ENCODE measurements around the gene ACSF3.

The ACSF3 gene

GRCh38 chr16:89172171-89172527 is 78.5 kb downstream of the ACSF3 start:
- no peaks in the 10 kb centered on the region for H3K36me3 ChIP-seq
- peaks cover 32% of the 10 kb centered on the region for H3K27me3 ChIP-seq
- DNase-seq: no peak
- peaks cover 2% of the 10 kb centered on the region for H3K4me1 ChIP-seq
- no peak for TF ChIP-seq CTCF (IDR thresholded peaks at IDR 0.05; ENCODE audit: low read depth, low read length)
- H3K4me3 ChIP-seq (ENCODE audit: low read depth, low read length): no peak overlapping the region
- no peaks in the 10 kb centered on the region for H3K9me3 ChIP-seq

GRCh38 chr16:89172528-89173173 is 79.0 kb downstream of the ACSF3 start:
- peaks cover 30% of the 10 kb centered on the region for H3K27me3 ChIP-seq
- H3K9me3 ChIP-seq: no peaks in the 10 kb centered on the region
- H3K4me1 ChIP-seq: no peaks in the 10 kb centered on the region; the same call in 1 of the 2 replicates
- DNase-seq: no peak
- no peaks in the 10 kb centered on the region for H3K36me3 ChIP-seq
- no peak overlapping the region for H3K4me3 ChIP-seq (ENCODE audit: low read depth, low read length)
- TF ChIP-seq CTCF (IDR thresholded peaks at IDR 0.05; ENCODE audit: low read depth, low read length): no peak

- peaks cover 29% of the 10 kb centered on the region for H3K27me3 ChIP-seq
- no peaks in the 10 kb centered on the region; the same call in 1 of the 2 replicates for H3K4me1 ChIP-seq
Observed at GRCh38 chr16:89173174-89173921, 79.7 kb downstream of the ACSF3 start.

GRCh38 chr16:89174055-89174827 is 80.6 kb downstream of the ACSF3 start:
- Histone ChIP-seq H3K9me3 (no peaks in the 10 kb centered on the region), H3K4me3 (ENCODE audit: low read depth, low read length) (no peak overlapping the region), H3K36me3 (no peaks in the 10 kb centered on the region), H3K27me3 (peaks cover 27% of the 10 kb centered on the region), H3K4me1 (no peaks in the 10 kb centered on the region; the same call in 1 of the 2 replicates)
- no peak for DNase-seq
- TF ChIP-seq CTCF (IDR thresholded peaks at IDR 0.05; ENCODE audit: low read depth, low read length): no peak

More at GRCh38 chr16:89173174-89173921, 79.7 kb downstream of the ACSF3 start:
- no peaks in the 10 kb centered on the region for H3K9me3 ChIP-seq
- H3K36me3 ChIP-seq: no peaks in the 10 kb centered on the region
- TF ChIP-seq CTCF (IDR thresholded peaks at IDR 0.05; ENCODE audit: low read depth, low read length): no peak
- H3K4me3 ChIP-seq (ENCODE audit: low read depth, low read length): no peak overlapping the region
- DNase-seq: no peak

GRCh38 chr16:89174877-89175276 is 81.2 kb downstream of the ACSF3 start:
- no peak for DNase-seq
- peaks cover 28% of the 10 kb centered on the region for H3K27me3 ChIP-seq
- H3K4me1 ChIP-seq: no peaks in the 10 kb centered on the region; the same call in 1 of the 2 replicates
- TF ChIP-seq CTCF (IDR thresholded peaks at IDR 0.05; ENCODE audit: low read depth, low read length): no peak
- no peaks in the 10 kb centered on the region for H3K9me3 ChIP-seq
- H3K36me3 ChIP-seq: no peaks in the 10 kb centered on the region
- H3K4me3 ChIP-seq (ENCODE audit: low read depth, low read length): no peak overlapping the region

Measured in BE2C (cell line).